ENCODE data around the gene TOM1L2.

TOM1L2 gene

DNA sequence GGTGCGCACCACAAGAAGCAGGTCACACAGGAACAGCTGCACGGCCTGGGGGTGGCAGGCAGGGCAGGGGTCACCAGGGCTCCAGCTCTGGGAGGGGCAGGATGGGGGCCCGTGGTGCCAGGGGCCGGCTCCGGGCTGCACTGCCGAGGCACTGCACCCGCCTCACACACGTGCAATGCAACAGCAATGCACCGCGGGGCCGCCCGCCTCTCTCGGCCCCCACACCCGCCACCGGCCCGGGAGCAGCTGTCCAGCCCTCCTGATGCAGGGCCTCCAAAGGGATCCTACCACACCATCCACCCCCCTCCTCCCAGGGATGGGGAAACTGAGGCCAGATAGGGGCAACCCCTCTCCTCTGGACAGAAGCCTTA is 158.5 kb downstream of the TOM1L2 start:
- H3K27ac ChIP-seq (replicated peaks), result no peak overlapping the region
- TF ChIP-seq, protein P1, sequence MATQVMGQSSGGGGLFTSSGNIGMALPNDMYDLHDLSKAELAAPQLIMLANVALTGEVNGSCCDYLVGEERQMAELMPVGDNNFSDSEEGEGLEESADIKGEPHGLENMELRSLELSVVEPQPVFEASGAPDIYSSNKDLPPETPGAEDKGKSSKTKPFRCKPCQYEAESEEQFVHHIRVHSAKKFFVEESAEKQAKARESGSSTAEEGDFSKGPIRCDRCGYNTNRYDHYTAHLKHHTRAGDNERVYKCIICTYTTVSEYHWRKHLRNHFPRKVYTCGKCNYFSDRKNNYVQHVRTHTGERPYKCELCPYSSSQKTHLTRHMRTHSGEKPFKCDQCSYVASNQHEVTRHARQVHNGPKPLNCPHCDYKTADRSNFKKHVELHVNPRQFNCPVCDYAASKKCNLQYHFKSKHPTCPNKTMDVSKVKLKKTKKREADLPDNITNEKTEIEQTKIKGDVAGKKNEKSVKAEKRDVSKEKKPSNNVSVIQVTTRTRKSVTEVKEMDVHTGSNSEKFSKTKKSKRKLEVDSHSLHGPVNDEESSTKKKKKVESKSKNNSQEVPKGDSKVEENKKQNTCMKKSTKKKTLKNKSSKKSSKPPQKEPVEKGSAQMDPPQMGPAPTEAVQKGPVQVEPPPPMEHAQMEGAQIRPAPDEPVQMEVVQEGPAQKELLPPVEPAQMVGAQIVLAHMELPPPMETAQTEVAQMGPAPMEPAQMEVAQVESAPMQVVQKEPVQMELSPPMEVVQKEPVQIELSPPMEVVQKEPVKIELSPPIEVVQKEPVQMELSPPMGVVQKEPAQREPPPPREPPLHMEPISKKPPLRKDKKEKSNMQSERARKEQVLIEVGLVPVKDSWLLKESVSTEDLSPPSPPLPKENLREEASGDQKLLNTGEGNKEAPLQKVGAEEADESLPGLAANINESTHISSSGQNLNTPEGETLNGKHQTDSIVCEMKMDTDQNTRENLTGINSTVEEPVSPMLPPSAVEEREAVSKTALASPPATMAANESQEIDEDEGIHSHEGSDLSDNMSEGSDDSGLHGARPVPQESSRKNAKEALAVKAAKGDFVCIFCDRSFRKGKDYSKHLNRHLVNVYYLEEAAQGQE (IDR thresholded peaks at IDR 0.05; ENCODE audit: insufficient replicate concordance, low read depth), result no peak
- TF ChIP-seq SPI1 (IDR thresholded peaks at IDR 0.05; ENCODE audit: borderline replicate concordance, low read depth) (no peak), POLR2AphosphoS5 (IDR thresholded peaks at IDR 0.05; ENCODE audit: low read depth) (no peak), GABPA (IDR thresholded peaks at IDR 0.05; ENCODE audit: low read depth) (no peak)
- TF ChIP-seq, protein P2, sequence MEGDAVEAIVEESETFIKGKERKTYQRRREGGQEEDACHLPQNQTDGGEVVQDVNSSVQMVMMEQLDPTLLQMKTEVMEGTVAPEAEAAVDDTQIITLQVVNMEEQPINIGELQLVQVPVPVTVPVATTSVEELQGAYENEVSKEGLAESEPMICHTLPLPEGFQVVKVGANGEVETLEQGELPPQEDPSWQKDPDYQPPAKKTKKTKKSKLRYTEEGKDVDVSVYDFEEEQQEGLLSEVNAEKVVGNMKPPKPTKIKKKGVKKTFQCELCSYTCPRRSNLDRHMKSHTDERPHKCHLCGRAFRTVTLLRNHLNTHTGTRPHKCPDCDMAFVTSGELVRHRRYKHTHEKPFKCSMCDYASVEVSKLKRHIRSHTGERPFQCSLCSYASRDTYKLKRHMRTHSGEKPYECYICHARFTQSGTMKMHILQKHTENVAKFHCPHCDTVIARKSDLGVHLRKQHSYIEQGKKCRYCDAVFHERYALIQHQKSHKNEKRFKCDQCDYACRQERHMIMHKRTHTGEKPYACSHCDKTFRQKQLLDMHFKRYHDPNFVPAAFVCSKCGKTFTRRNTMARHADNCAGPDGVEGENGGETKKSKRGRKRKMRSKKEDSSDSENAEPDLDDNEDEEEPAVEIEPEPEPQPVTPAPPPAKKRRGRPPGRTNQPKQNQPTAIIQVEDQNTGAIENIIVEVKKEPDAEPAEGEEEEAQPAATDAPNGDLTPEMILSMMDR (IDR thresholded peaks at IDR 0.05; ENCODE audit: insufficient read depth, low read length), result no peak
- H3K4me3 ChIP-seq (replicated peaks; ENCODE audit: insufficient read depth, low read length), result no peak overlapping the region
- H3K27me3 ChIP-seq (ENCODE audit: insufficient read depth, poor library complexity, severe bottlenecking), result no peaks in the 10 kb centered on the region
- no peak for DNase-seq (ENCODE audit: low read depth in 1 of 2, low spot score in 1 of 2)

DNA sequence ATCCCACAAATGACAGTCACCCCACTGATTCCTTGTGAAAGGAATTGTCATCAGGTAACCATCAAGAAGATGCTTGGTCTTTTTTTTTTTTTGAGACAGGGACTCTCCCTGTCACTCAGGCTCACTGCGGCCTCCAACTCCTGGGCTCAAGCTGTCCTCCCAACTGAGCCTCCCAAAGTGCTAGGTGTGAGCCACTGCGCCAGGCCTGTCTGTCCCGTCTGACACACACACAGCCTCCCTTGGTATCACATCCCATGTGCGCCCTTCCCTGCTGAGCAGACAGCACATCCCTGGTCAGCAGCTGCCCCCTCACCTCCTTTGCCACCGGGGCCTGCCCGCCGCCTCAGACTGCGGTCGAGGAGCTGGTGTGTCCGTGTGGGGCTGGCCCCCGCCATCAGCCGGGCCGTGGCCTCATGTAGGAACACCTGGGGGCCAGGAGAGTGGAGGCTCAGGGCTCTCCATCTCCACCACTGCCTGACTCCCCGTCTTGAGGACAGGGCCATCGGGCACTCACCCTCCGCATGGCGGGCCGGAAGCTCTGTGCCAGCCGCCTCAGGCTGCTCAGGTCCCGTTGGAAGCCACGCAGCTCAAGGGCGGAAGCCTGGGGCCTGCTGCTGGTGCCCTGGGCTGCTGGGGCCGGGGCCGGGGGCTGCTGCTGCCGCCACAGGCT is 159.0 kb downstream of the TOM1L2 start:
- Histone ChIP-seq H3K4me3 (replicated peaks; ENCODE audit: insufficient read depth, low read length) (no peak overlapping the region), H3K27me3 (ENCODE audit: insufficient read depth, poor library complexity, severe bottlenecking) (no peaks in the 10 kb centered on the region), H3K27ac (replicated peaks) (no peak overlapping the region)
- TF ChIP-seq, protein P1 (IDR thresholded peaks at IDR 0.05; ENCODE audit: insufficient replicate concordance, low read depth), result no peak
- TF ChIP-seq, protein P2 (IDR thresholded peaks at IDR 0.05; ENCODE audit: insufficient read depth, low read length), result no peak
- DNase-seq (ENCODE audit: low read depth in 1 of 2, low spot score in 1 of 2), result no peak

DNA sequence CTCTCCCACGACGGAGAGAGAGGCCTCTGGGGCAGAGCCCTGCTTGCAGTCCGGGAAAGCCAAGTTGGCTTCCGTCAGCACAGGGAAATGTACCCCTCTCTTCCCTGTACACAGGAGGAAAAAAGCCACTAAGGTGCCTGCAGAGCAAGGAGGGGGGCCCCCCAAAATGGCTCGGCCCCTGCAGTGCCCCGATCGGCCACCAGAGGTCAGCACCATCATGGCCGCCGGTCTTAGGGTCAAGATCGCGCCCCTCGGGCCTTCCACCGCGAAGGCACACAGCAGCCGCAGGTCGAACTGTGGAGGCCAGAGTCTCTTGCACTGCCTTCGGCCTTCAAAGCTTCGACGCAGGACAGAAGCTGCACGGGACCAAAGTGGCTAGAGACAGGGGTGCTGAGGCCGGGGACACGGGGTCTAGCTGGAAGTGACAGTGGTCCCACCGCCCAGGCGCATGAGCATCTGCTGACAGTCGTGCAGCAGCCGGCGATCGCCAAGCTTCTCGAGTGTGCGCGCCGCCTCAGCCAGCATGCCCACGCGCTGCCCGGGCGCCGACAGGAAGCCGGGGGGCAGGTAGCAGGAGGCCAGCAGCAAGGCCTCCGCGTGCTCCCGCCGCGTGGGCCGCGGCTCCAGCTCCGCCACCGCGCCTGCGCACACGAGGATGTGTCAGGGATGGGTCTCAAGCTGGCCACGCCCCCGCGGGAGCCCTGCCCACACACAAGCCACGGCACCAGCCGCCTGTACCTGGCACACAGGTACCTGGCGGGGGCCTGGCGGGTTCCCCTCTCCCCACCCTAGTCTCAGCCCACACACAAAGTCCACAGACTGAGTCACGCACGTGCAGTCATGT is 159.8 kb downstream of the TOM1L2 start:
- DNase-seq (ENCODE audit: low read depth in 1 of 2, low spot score in 1 of 2), result peak in 1 of 2 experiments; percentile 29
- Histone ChIP-seq H3K27me3 (ENCODE audit: insufficient read depth, poor library complexity, severe bottlenecking) (no peaks in the 10 kb centered on the region), H3K27ac (replicated peaks) (no peak overlapping the region), H3K4me3 (replicated peaks; ENCODE audit: insufficient read depth, low read length) (no peak overlapping the region)
- TF ChIP-seq, protein P2 (IDR thresholded peaks at IDR 0.05; ENCODE audit: insufficient read depth, low read length), result peak; percentile 55
- TF ChIP-seq GABPA (IDR thresholded peaks at IDR 0.05; ENCODE audit: low read depth), result no peak
